Measurements from ENCODE around the gene CDPF1.

GRCh38 chr22:46240073-46240472, 10.0 kb downstream of the CDPF1 start:
- TF ChIP-seq EZH2 (IDR thresholded peaks at IDR 0.05) = no peak
- no peak for TF ChIP-seq POLR2AphosphoS5 (IDR thresholded peaks at IDR 0.05; ENCODE audit: borderline replicate concordance, low read depth, low read length)
